Neural progenitor cell (in vitro differentiated cells): ENCODE results near the gene CD300LF. TPM values are rescaled to one million over a fixed set of nuclear protein-coding genes. Genes with fewer than 3 reads are reported as not detected.

ENCODE experiments used
- DNase-seq: peaks from one replicate; pipeline ENCODE4 v3.0.0-alpha.2; 2016; ENCODE audit warnings: low spot score
- H2AFZ ChIP-seq: fragments of 200-600 bp; sonication (generic); replicated peaks from 2 replicates; pipeline ENCODE4 v1.6.1; 2016; ENCODE audit warnings: antibody characterized with exemption
- H3F3A ChIP-seq: fragments of 200-600 bp; sonication (generic); 2 replicates; pipeline ENCODE4 v1.6.1; 2016; ENCODE audit warnings: antibody characterized with exemption, low read depth
- H3K27ac ChIP-seq: fragments of 200-600 bp; sonication (generic); 2 replicates; pipeline ENCODE4 v1.5.1; 2016; ENCODE audit warnings: mild to moderate bottlenecking
- H3K27me3 ChIP-seq: fragments of 200-600 bp; sonication (generic); 2 replicates; pipeline ENCODE4 v1.6.1; 2016; ENCODE audit warnings: mild to moderate bottlenecking, moderate library complexity
- H3K36me3 ChIP-seq: fragments of 200-600 bp; sonication (generic); 2 replicates; pipeline ENCODE4 v1.5.1; 2016
- H3K4me1 ChIP-seq: fragments of 200-600 bp; sonication (generic); 2 replicates; pipeline ENCODE4 v1.6.1; 2016; ENCODE audit warnings: mixed run types
- H3K4me2 ChIP-seq: fragments of 200-600 bp; sonication (generic); 2 replicates; pipeline ENCODE4 v1.6.1; 2016
- H3K4me3 ChIP-seq: fragments of 200-600 bp; sonication (generic); 2 replicates; pipeline ENCODE4 v1.5.1; 2016
- H3K79me2 ChIP-seq: fragments of 200-600 bp; sonication (generic); 2 replicates; pipeline ENCODE4 v1.6.1; 2016; ENCODE audit warnings: low read depth
- H3K9ac ChIP-seq: fragments of 200-600 bp; sonication (generic); 2 replicates; pipeline ENCODE4 v1.6.1; 2016
- H3K9me3 ChIP-seq: fragments of 200-600 bp; sonication (generic); 2 replicates; pipeline ENCODE4 v1.5.1; 2016; ENCODE audit warnings: low read depth
- H4K20me1 ChIP-seq: fragments of 200-600 bp; sonication (generic); 2 replicates; pipeline ENCODE4 v1.6.1; 2016; ENCODE audit warnings: low read depth
- H3K27ac Mint-ChIP-seq: 3 replicates; pipeline ENCODE4 v1.8.0; 2021; ENCODE audit warnings: mixed read lengths
- H3K27me3 Mint-ChIP-seq: 2 replicates; pipeline ENCODE4 v1.8.0; 2022; ENCODE audit warnings: low read depth, mild to moderate bottlenecking, inconsistent platforms, moderate library complexity, mixed read lengths; ENCODE audit not compliant: insufficient read depth
- H3K36me3 Mint-ChIP-seq: 3 replicates; pipeline ENCODE4 v1.8.0; 2021; ENCODE audit warnings: mixed read lengths
- H3K4me1 Mint-ChIP-seq: 3 replicates; pipeline ENCODE4 v1.8.0; 2021; ENCODE audit warnings: mixed read lengths
- H3K4me3 Mint-ChIP-seq: 3 replicates; pipeline ENCODE4 v1.8.0; 2021; ENCODE audit warnings: mild to moderate bottlenecking, moderate library complexity, mixed read lengths
- H3K9me3 Mint-ChIP-seq: 3 replicates; pipeline ENCODE4 v1.8.0; 2020; ENCODE audit warnings: mixed read lengths
- CTCF ChIP-seq: fragments of 200-600 bp; sonication (generic); IDR thresholded peaks from 2 replicates; pipeline ENCODE4 v1.5.1; 2017; ENCODE audit warnings: antibody characterized with exemption, mild to moderate bottlenecking
- EZH2 ChIP-seq: fragments of 200-600 bp; sonication (generic); IDR thresholded peaks from 2 replicates; pipeline ENCODE4 v1.6.1; 2017; ENCODE audit warnings: antibody characterized with exemption, mild to moderate bottlenecking, moderate library complexity
- EZH2phosphoT487 ChIP-seq: fragments of 200-600 bp; sonication (generic); IDR thresholded peaks from 2 replicates; pipeline ENCODE4 v1.6.1; 2017; ENCODE audit warnings: antibody characterized with exemption
- total RNA-seq: library from RNA; depleted of rRNA; stranded (reverse); fragments of >200 nt; gene quantifications from 2 replicates; pipeline ENCODE4 v1.2.3, GENCODE V29; 2015; ENCODE audit warnings: low replicate concordance

CD300LF gene
- total RNA-seq, 1 donor from 2014 or later, result not detected

GRCh38 chr17:74682028-74682427, 30.7 kb downstream of the CD300LF start:
- no peaks in the 10 kb centered on the region for H3K4me1 ChIP-seq
- Mint-ChIP-seq H3K4me1 (no peaks in the 10 kb centered on the region), H3K4me3 (no peak overlapping the region), H3K27ac (no peak overlapping the region), H3K27me3 (peaks cover 19% of the 10 kb centered on the region), H3K9me3 (no peaks in the 10 kb centered on the region), H3K36me3 (no peaks in the 10 kb centered on the region)
- no peaks in the 10 kb centered on the region for H4K20me1 ChIP-seq
- H3K36me3 ChIP-seq, result no peaks in the 10 kb centered on the region
- no peak overlapping the region for H3K9ac ChIP-seq
- H3K27me3 ChIP-seq, result peaks cover 62% of the 10 kb centered on the region
- no peaks in the 10 kb centered on the region for H3F3A ChIP-seq
- H3K27ac ChIP-seq, result no peak overlapping the region
- no peak for DNase-seq
- H2AFZ ChIP-seq, result no peak overlapping the region
- no peak overlapping the region for H3K4me3 ChIP-seq
- H3K9me3 ChIP-seq, result no peaks in the 10 kb centered on the region
- no peaks in the 10 kb centered on the region for H3K79me2 ChIP-seq
- H3K4me2 ChIP-seq, result no peak overlapping the region
- no peak for TF ChIP-seq CTCF
- no peak for TF ChIP-seq EZH2phosphoT487
- TF ChIP-seq EZH2, result no peak

GRCh38 chr17:74680941-74681340, 31.8 kb downstream of the CD300LF start:
- Histone ChIP-seq H4K20me1 (no peaks in the 10 kb centered on the region), H3F3A (no peaks in the 10 kb centered on the region), H3K27ac (no peak overlapping the region), H3K9ac (no peak overlapping the region), H3K4me3 (no peak overlapping the region), H3K79me2 (no peaks in the 10 kb centered on the region), H2AFZ (no peak overlapping the region), H3K27me3 (peaks cover 68% of the 10 kb centered on the region), H3K4me1 (no peaks in the 10 kb centered on the region), H3K4me2 (no peak overlapping the region), H3K36me3 (no peaks in the 10 kb centered on the region), H3K9me3 (no peaks in the 10 kb centered on the region)
- Mint-ChIP-seq H3K36me3 (no peaks in the 10 kb centered on the region), H3K4me3 (no peak overlapping the region), H3K9me3 (no peaks in the 10 kb centered on the region), H3K27ac (no peak overlapping the region), H3K27me3 (peaks cover 20% of the 10 kb centered on the region), H3K4me1 (no peaks in the 10 kb centered on the region)
- TF ChIP-seq EZH2, result no peak
- TF ChIP-seq CTCF, result no peak
- no peak for TF ChIP-seq EZH2phosphoT487
- no peak for DNase-seq

GRCh38 chr17:74680213-74680612, 32.5 kb downstream of the CD300LF start:
- Histone ChIP-seq H3K27ac (no peak overlapping the region), H3K27me3 (peaks cover 68% of the 10 kb centered on the region), H3K79me2 (no peaks in the 10 kb centered on the region), H3K36me3 (no peaks in the 10 kb centered on the region), H4K20me1 (no peaks in the 10 kb centered on the region), H3K9me3 (no peaks in the 10 kb centered on the region), H3K4me3 (no peak overlapping the region), H3F3A (no peaks in the 10 kb centered on the region), H2AFZ (no peak overlapping the region), H3K4me2 (no peak overlapping the region), H3K9ac (no peak overlapping the region), H3K4me1 (no peaks in the 10 kb centered on the region)
- Mint-ChIP-seq H3K4me1 (no peaks in the 10 kb centered on the region), H3K36me3 (no peaks in the 10 kb centered on the region), H3K9me3 (no peaks in the 10 kb centered on the region), H3K27me3 (peaks cover 18% of the 10 kb centered on the region), H3K27ac (no peak overlapping the region), H3K4me3 (no peak overlapping the region)
- TF ChIP-seq CTCF, result no peak
- TF ChIP-seq EZH2, result no peak
- no peak for TF ChIP-seq EZH2phosphoT487
- no peak for DNase-seq
